PC-3 (cell line): ENCODE results near the gene CNTN2. TPM values are rescaled to one million over a fixed set of nuclear protein-coding genes. Genes with fewer than 3 reads are reported as not detected.

Experiments used
- ATAC-seq: fragments of 200-7000 bp; cut with Tn5 transposase; 2 replicates; pipeline ENCODE4 v1.9.1; 2020; ENCODE audit warnings: mild to moderate bottlenecking, moderate library complexity
- BruUV-seq: library from RNA; stranded (reverse); fragments of 400-500 nt; replicated peaks from 2 replicates; lab custom pipeline; 2021; lab: Mats Ljungman, UMichigan
- CTCF ChIA-PET: fragments of 300-600 bp; sonication (Branson Sonifier 250); formaldehyde crosslinking; loops from one replicate; lab custom pipeline; 2022; ENCODE audit warnings: antibody characterized with exemption; lab: Charles Lee
- POLR2A ChIA-PET: fragments of 300-600 bp; sonication (Branson Sonifier 250); formaldehyde crosslinking; loops from one replicate; lab custom pipeline; 2022; ENCODE audit warnings: antibody characterized with exemption; ENCODE audit not compliant: unreplicated experiment; lab: Charles Lee
- DNase-seq: peaks from one replicate; pipeline ENCODE4 v3.0.0-alpha.2; 2015
- H2AFZ ChIP-seq: fragments of 300-600 bp; sonication (generic); 2 replicates; pipeline ENCODE4 v1.6.0; 2016; ENCODE audit warnings: antibody characterized with exemption, low read length
- H3F3A ChIP-seq: fragments of 300-600 bp; sonication (generic); one replicate; pipeline ENCODE4 v1.6.0; 2017; ENCODE audit warnings: antibody characterized with exemption, low read length, control low read depth, mild to moderate bottlenecking; ENCODE audit not compliant: unreplicated experiment
- H3K27ac ChIP-seq: fragments of 300-600 bp; sonication (generic); 2 replicates; pipeline ENCODE4 v1.5.1; 2016; ENCODE audit warnings: mild to moderate bottlenecking, low read length
- H3K27me3 ChIP-seq: fragments of 300-600 bp; sonication (generic); 2 replicates; pipeline ENCODE4 v1.6.1; 2016; ENCODE audit warnings: low read length, mixed read lengths
- H3K36me3 ChIP-seq: fragments of 300-600 bp; sonication (generic); 2 replicates; pipeline ENCODE4 v1.6.1; 2016; ENCODE audit warnings: low read depth, mixed run types, low read length, mixed read lengths
- H3K4me1 ChIP-seq: fragments of 300-600 bp; sonication (generic); 2 replicates; pipeline ENCODE4 v1.5.1; 2016; ENCODE audit warnings: low read length; ENCODE audit not compliant: insufficient read depth
- H3K4me2 ChIP-seq: fragments of 300-600 bp; sonication (generic); 2 replicates; pipeline ENCODE4 v1.6.0; 2016; ENCODE audit warnings: low read length
- H3K4me3 ChIP-seq: fragments of 300-600 bp; sonication (generic); 2 replicates; pipeline ENCODE4 v1.5.1; 2016; ENCODE audit warnings: mild to moderate bottlenecking, low read length, mixed read lengths
- H3K79me2 ChIP-seq: fragments of 300-600 bp; sonication (generic); 2 replicates; pipeline ENCODE4 v1.6.1; 2017; ENCODE audit warnings: low read length, mixed read lengths
- H3K9ac ChIP-seq: fragments of 300-600 bp; sonication (generic); 2 replicates; pipeline ENCODE4 v1.6.0; 2016; ENCODE audit warnings: mild to moderate bottlenecking, low read length
- H3K9me2 ChIP-seq: fragments of 300-600 bp; sonication (generic); replicated peaks from 2 replicates; pipeline ENCODE4 v1.6.1; 2016; ENCODE audit warnings: mixed run types, low read length, mixed read lengths
- H3K9me3 ChIP-seq: fragments of 300-600 bp; sonication (generic); 2 replicates; pipeline ENCODE4 v1.6.1; 2016; ENCODE audit warnings: low read length, mixed read lengths
- H4K20me1 ChIP-seq: fragments of 300-600 bp; sonication (generic); 2 replicates; pipeline ENCODE4 v1.6.1; 2016; ENCODE audit warnings: low read length, mixed read lengths
- EZH2 ChIP-seq: fragments of 300-600 bp; sonication (generic); IDR thresholded peaks from one replicate; pipeline ENCODE4 v1.6.1; 2017; ENCODE audit warnings: antibody characterized with exemption, mild to moderate bottlenecking, low read length; ENCODE audit not compliant: unreplicated experiment
- EZH2phosphoT487 ChIP-seq: fragments of 300-600 bp; sonication (generic); IDR thresholded peaks from 2 replicates; pipeline ENCODE4 v1.6.1; 2018; ENCODE audit warnings: mild to moderate bottlenecking, antibody characterized with exemption, low read length, borderline replicate concordance
- intact Hi-C: fragments of 100-400 bp; cut with micrococcal nuclease; formaldehyde crosslinking; loops from 2 replicates; pipeline ENCODE4 v1.9.0; 2023
- total RNA-seq: library from RNA; depleted of rRNA; stranded (reverse); fragments of >200 nt; gene quantifications from 2 replicates; pipeline ENCODE4 v1.2.3, GENCODE V29; 2014
- TF ChIP-seq, protein P1 (sequence below): fragments of 300-600 bp; sonication (generic); conservative IDR thresholded peaks from 2 replicates; pipeline ENCODE4 v1.5.1; 2017; ENCODE audit warnings: antibody characterized with exemption, low read depth, mild to moderate bottlenecking, low read length

CNTN2 gene
- total RNA-seq, 1 experiment from 2014 or later = 0.07 TPM

GRCh38 chr1:205013683-205014367 is 29.2 kb upstream of the CNTN2 start:
- Histone ChIP-seq H3K4me1 (no peaks in the 10 kb centered on the region), H3K4me3 (no peak overlapping the region), H3F3A (no peaks in the 10 kb centered on the region), H3K27me3 (peaks cover 91% of the 10 kb centered on the region), H2AFZ (no peak overlapping the region), H3K79me2 (no peaks in the 10 kb centered on the region), H3K27ac (no peak overlapping the region), H3K4me2 (no peak overlapping the region), H3K9ac (no peak overlapping the region), H3K9me3 (no peaks in the 10 kb centered on the region), H3K36me3 (no peaks in the 10 kb centered on the region), H3K9me2 (no peaks in the 10 kb centered on the region), H4K20me1 (no peaks in the 10 kb centered on the region)
- intact Hi-C loops = no loop called here
- no TSS peak for BruUV-seq
- ATAC-seq = no peak; the same call in 1 of the 2 replicates
- ChIA-PET CTCF (interaction anchor here (0.6 to 1.3 kb wide), 3 partner anchors 24 to 48 kb away, joined by 3 to 4 read pairs (median 3); no protein-coding TSS in a partner anchor), POLR2A (no interaction called here)
- TF ChIP-seq, protein P1, sequence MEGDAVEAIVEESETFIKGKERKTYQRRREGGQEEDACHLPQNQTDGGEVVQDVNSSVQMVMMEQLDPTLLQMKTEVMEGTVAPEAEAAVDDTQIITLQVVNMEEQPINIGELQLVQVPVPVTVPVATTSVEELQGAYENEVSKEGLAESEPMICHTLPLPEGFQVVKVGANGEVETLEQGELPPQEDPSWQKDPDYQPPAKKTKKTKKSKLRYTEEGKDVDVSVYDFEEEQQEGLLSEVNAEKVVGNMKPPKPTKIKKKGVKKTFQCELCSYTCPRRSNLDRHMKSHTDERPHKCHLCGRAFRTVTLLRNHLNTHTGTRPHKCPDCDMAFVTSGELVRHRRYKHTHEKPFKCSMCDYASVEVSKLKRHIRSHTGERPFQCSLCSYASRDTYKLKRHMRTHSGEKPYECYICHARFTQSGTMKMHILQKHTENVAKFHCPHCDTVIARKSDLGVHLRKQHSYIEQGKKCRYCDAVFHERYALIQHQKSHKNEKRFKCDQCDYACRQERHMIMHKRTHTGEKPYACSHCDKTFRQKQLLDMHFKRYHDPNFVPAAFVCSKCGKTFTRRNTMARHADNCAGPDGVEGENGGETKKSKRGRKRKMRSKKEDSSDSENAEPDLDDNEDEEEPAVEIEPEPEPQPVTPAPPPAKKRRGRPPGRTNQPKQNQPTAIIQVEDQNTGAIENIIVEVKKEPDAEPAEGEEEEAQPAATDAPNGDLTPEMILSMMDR = no peak
- TF ChIP-seq EZH2phosphoT487 (no peak), EZH2 (no peak)
- peak; percentile 41 for DNase-seq

DNA sequence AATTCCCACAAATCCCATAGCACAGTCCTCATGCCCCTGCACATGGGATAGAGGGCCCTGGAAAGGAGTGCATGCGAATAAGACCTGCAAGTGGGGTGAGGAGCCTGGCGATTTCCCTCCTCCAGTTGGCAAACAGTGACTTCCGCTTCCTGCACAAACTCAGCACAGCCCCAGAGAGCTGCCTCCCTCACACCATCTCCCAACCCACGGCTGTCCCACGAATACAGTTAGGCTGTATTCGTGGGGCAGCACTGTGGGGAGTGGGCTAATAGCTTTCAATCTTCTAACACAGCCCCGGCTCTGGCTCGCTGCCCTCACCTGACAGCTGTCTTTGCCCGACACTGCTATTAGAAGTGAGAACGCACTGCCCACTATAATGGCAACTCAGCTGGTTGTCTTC is 28.2 kb upstream of the CNTN2 start:
- POLR2A ChIA-PET = no interaction called here
- no TSS peak for BruUV-seq

More for the DNA sequence above, 28.2 kb upstream of the CNTN2 start:
- Histone ChIP-seq H2AFZ (no peak overlapping the region), H3F3A (no peaks in the 10 kb centered on the region), H3K4me2 (no peak overlapping the region), H3K27ac (no peak overlapping the region), H3K9me2 (no peaks in the 10 kb centered on the region), H3K4me1 (no peaks in the 10 kb centered on the region), H4K20me1 (no peaks in the 10 kb centered on the region), H3K9me3 (no peaks in the 10 kb centered on the region), H3K4me3 (no peak overlapping the region), H3K9ac (no peak overlapping the region), H3K79me2 (no peaks in the 10 kb centered on the region), H3K36me3 (no peaks in the 10 kb centered on the region), H3K27me3 (peaks cover 91% of the 10 kb centered on the region)
- DNase-seq = no peak
- intact Hi-C loops = no loop called here
- TF ChIP-seq EZH2phosphoT487 (no peak), EZH2 (no peak)
- TF ChIP-seq, protein P1 = no peak
- no peak for ATAC-seq
- CTCF ChIA-PET = interaction anchor here (0.6 to 1.0 kb wide), 2 partner anchors 25 to 47 kb away, joined by 3 to 4 read pairs; no protein-coding TSS in a partner anchor
